ENCODE results near the gene ZNF557.

- TF ChIP-seq, protein P1, sequence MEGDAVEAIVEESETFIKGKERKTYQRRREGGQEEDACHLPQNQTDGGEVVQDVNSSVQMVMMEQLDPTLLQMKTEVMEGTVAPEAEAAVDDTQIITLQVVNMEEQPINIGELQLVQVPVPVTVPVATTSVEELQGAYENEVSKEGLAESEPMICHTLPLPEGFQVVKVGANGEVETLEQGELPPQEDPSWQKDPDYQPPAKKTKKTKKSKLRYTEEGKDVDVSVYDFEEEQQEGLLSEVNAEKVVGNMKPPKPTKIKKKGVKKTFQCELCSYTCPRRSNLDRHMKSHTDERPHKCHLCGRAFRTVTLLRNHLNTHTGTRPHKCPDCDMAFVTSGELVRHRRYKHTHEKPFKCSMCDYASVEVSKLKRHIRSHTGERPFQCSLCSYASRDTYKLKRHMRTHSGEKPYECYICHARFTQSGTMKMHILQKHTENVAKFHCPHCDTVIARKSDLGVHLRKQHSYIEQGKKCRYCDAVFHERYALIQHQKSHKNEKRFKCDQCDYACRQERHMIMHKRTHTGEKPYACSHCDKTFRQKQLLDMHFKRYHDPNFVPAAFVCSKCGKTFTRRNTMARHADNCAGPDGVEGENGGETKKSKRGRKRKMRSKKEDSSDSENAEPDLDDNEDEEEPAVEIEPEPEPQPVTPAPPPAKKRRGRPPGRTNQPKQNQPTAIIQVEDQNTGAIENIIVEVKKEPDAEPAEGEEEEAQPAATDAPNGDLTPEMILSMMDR (IDR thresholded peaks at IDR 0.05) = no peak
- no peak for TF ChIP-seq POLR2A (IDR thresholded peaks at IDR 0.05)
- no peak for TF ChIP-seq POLR2AphosphoS5 (IDR thresholded peaks at IDR 0.05)
Observed at GRCh38 chr19:7076151-7076550, 6.6 kb downstream of the ZNF557 start.

All from breast epithelium (tissue), 3 donors.